WTC11 (cell line): ENCODE data around the gene DNM3. TPM values are rescaled to one million over a fixed set of nuclear protein-coding genes. Genes with fewer than 3 reads are reported as not detected.

ENCODE experiments used
- ATAC-seq: fragments of 200-7000 bp; cut with Tn5 transposase; 2 replicates; pipeline ENCODE4 v1.10.0; 2021; ENCODE audit warnings: mild to moderate bottlenecking, moderate library complexity
- CTCF ChIA-PET: fragments of 300-600 bp; sonication (Branson Sonifier 250); formaldehyde crosslinking; loops from one replicate; lab custom pipeline; 2021; ENCODE audit warnings: antibody characterized with exemption; lab: Charles Lee
- POLR2A ChIA-PET: fragments of 350-600 bp; sonication (Branson Sonifier 250); formaldehyde crosslinking; loops from one replicate; lab custom pipeline; 2021; ENCODE audit warnings: antibody characterized with exemption; lab: Charles Lee
- DNase-seq: peaks from one replicate; pipeline ENCODE4 v3.0.0; 2021; ENCODE audit warnings: low spot score
- H3K27ac Mint-ChIP-seq: 2 replicates; pipeline ENCODE4 v1.8.0; 2021; ENCODE audit warnings: mixed read lengths
- H3K27me3 Mint-ChIP-seq: 2 replicates; pipeline ENCODE4 v1.8.0; 2021; ENCODE audit warnings: low read depth, mild to moderate bottlenecking, moderate library complexity, mixed read lengths
- H3K36me3 Mint-ChIP-seq: 2 replicates; pipeline ENCODE4 v1.8.0; 2021; ENCODE audit warnings: mixed read lengths
- H3K4me1 Mint-ChIP-seq: 2 replicates; pipeline ENCODE4 v1.8.0; 2022; ENCODE audit warnings: mixed read lengths
- H3K4me3 Mint-ChIP-seq: 2 replicates; pipeline ENCODE4 v1.8.0; 2021; ENCODE audit warnings: mild to moderate bottlenecking, moderate library complexity, mixed read lengths
- H3K9me3 Mint-ChIP-seq: 2 replicates; pipeline ENCODE4 v1.8.0; 2021; ENCODE audit warnings: mixed read lengths
- ATF1 ChIP-seq: sonication (generic); formaldehyde crosslinking; IDR thresholded peaks from 2 replicates; pipeline ENCODE4 v1.8.1; 2023; ENCODE audit warnings: mild to moderate bottlenecking, moderate library complexity, missing genetic modification reagents
- CREM ChIP-seq: sonication (generic); formaldehyde crosslinking; IDR thresholded peaks from 2 replicates; pipeline ENCODE4 v1.8.1; 2022; ENCODE audit warnings: mild to moderate bottlenecking, missing genetic modification reagents, moderate library complexity
- ETV6 ChIP-seq: sonication (generic); formaldehyde crosslinking; IDR thresholded peaks from 2 replicates; pipeline ENCODE4 v1.8.1; 2022; ENCODE audit warnings: mild to moderate bottlenecking, missing genetic modification reagents
- FOXK1 ChIP-seq: sonication (generic); formaldehyde crosslinking; IDR thresholded peaks from 2 replicates; pipeline ENCODE4 v1.8.0; 2022; ENCODE audit warnings: mild to moderate bottlenecking, moderate library complexity, missing genetic modification reagents
- FOXP1 ChIP-seq: sonication (generic); formaldehyde crosslinking; IDR thresholded peaks from 2 replicates; pipeline ENCODE4 v1.8.0; 2022; ENCODE audit warnings: missing genetic modification reagents, mild to moderate bottlenecking, moderate library complexity, borderline replicate concordance
- GABPB1 ChIP-seq: sonication (generic); formaldehyde crosslinking; IDR thresholded peaks from 2 replicates; pipeline ENCODE4 v1.8.1; 2023; ENCODE audit warnings: mild to moderate bottlenecking, missing genetic modification reagents
- JAZF1 ChIP-seq: fragments of 250-450 bp; sonication (Bioruptor Pico); IDR thresholded peaks from 2 replicates; pipeline ENCODE4 v1.9.0; 2021; ENCODE audit warnings: moderate library complexity, mild to moderate bottlenecking, inconsistent platforms
- SMAD4 ChIP-seq: sonication (generic); formaldehyde crosslinking; IDR thresholded peaks from 2 replicates; pipeline ENCODE4 v1.8.0; 2022; ENCODE audit warnings: mild to moderate bottlenecking, missing genetic modification reagents
- TCF7 ChIP-seq: sonication (generic); formaldehyde crosslinking; IDR thresholded peaks from 2 replicates; pipeline ENCODE4 v1.8.0; 2022; ENCODE audit warnings: mild to moderate bottlenecking, low read depth, missing genetic modification reagents, moderate library complexity
- TEAD1 ChIP-seq: sonication (generic); formaldehyde crosslinking; IDR thresholded peaks from 2 replicates; pipeline ENCODE4 v1.8.0; 2022; ENCODE audit warnings: mild to moderate bottlenecking, missing genetic modification reagents
- TEAD4 ChIP-seq: sonication (generic); formaldehyde crosslinking; IDR thresholded peaks from 2 replicates; pipeline ENCODE4 v1.8.0; 2022; ENCODE audit warnings: mild to moderate bottlenecking, missing genetic modification reagents
- ZBTB21 ChIP-seq: sonication (generic); formaldehyde crosslinking; IDR thresholded peaks from 2 replicates; pipeline ENCODE4 v1.8.1; 2023; ENCODE audit warnings: mild to moderate bottlenecking, missing genetic modification reagents, borderline replicate concordance
- ZNF232 ChIP-seq: sonication (generic); formaldehyde crosslinking; IDR thresholded peaks from 2 replicates; pipeline ENCODE4 v1.8.0; 2022; ENCODE audit warnings: mild to moderate bottlenecking, missing genetic modification reagents
- ZNF396 ChIP-seq: fragments of 250-450 bp; sonication (Bioruptor Pico); IDR thresholded peaks from 2 replicates; pipeline ENCODE4 v1.8.0; 2021; ENCODE audit warnings: mild to moderate bottlenecking, moderate library complexity, borderline replicate concordance
- total RNA-seq: library from RNA; stranded (reverse); gene quantifications from 3 replicates; pipeline ENCODE4 v1.2.3, GENCODE V29; 2021
- TF ChIP-seq, protein P1 (sequence below): sonication (generic); formaldehyde crosslinking; IDR thresholded peaks from 2 replicates; pipeline ENCODE4 v1.8.0; 2022; ENCODE audit warnings: mild to moderate bottlenecking, missing genetic modification reagents
- TF ChIP-seq, protein P2 (sequence below): sonication (generic); formaldehyde crosslinking; IDR thresholded peaks from 2 replicates; pipeline ENCODE4 v1.8.1; 2022; ENCODE audit warnings: mild to moderate bottlenecking, moderate library complexity, missing genetic modification reagents
- TF ChIP-seq, protein P3 (sequence below): sonication (generic); formaldehyde crosslinking; IDR thresholded peaks from 2 replicates; pipeline ENCODE4 v1.8.1; 2023; ENCODE audit warnings: mild to moderate bottlenecking, missing genetic modification reagents, borderline replicate concordance
- TF ChIP-seq, protein P4 (sequence below): sonication (generic); formaldehyde crosslinking; conservative IDR thresholded peaks from 2 replicates; pipeline ENCODE4 v1.8.1; 2022; ENCODE audit warnings: mild to moderate bottlenecking, missing genetic modification reagents
- TF ChIP-seq, protein P5 (sequence below): sonication (generic); formaldehyde crosslinking; conservative IDR thresholded peaks from 2 replicates; pipeline ENCODE4 v1.8.1; 2023; ENCODE audit warnings: mild to moderate bottlenecking, low read depth, missing genetic modification reagents, moderate library complexity
- TF ChIP-seq, protein P6 (sequence below): fragments of 200-600 bp; IDR thresholded peaks from 2 replicates; pipeline ENCODE4 v1.8.0; 2022; ENCODE audit warnings: antibody characterized with exemption
- TF ChIP-seq, protein P7 (sequence below): sonication (generic); formaldehyde crosslinking; IDR thresholded peaks from 2 replicates; pipeline ENCODE4 v1.8.0; 2023; ENCODE audit warnings: mild to moderate bottlenecking, missing genetic modification reagents
- TF ChIP-seq, protein P8 (sequence below): sonication (generic); formaldehyde crosslinking; IDR thresholded peaks from 2 replicates; pipeline ENCODE4 v1.8.1; 2023; ENCODE audit warnings: mild to moderate bottlenecking, missing genetic modification reagents

The DNM3 gene
- total RNA-seq, 1 experiment from 2014 or later, result 1.9 TPM

DNA sequence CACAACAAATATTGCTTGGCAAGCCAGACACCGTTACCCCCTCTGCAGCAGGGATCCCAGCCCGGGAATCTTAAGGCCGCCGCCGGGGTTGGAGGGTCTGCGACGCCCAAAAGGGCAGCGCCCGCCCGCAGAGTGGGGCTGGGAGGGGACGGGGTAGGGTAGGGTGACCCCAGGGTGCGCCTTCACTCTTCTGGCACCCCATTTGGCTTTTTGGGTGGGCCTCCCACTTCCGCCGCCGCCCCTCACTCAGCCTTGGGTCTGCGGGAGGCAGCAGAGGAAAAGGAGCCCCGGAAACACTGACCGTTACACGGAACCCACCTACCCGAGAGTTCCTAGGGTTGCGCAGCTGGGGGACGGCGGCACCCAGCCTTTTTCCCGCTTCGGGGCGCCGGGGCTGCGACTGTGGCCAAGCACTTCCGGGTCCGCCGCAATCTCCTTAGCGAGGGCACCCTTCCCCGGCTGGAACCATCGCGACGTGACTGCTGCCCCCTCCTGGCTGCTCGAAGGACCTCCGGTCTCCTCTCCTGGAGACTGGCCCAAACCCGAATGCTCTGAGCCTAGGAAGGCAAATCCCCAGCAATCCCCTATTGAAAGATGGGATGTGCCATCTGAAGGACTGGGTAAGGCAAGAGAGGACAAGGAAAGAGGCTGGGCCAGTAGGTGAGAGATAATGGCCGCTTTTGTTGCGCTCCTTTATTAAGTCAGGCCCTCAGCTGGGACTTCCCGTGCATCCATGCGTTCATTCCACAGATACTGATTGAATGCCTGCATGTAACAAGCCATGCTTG is 602.6 kb downstream of the DNM3 start, which contains the start of gene PIGC:
Gene PIGC, minus strand, starts transcription at position 404 of the 788 bp plus-strand sequence. CDS start 1,447 bp downstream, outside the sequence.
- CTCF ChIA-PET, result interaction anchor here (0.6 to 1.9 kb wide), 12 partner anchors 9 to 458 kb away, joined by 3 to 7 read pairs (median 3); no protein-coding TSS in a partner anchor
- H3K4me3 Mint-ChIP-seq, result peak within 1 kb of the TSS; percentile 86
- H3K4me1 Mint-ChIP-seq, result peaks cover 4% of the 10 kb centered on the region
- POLR2A ChIA-PET, result no interaction called here
- ATAC-seq (peak; percentile 99), DNase-seq (peak; percentile 91)
- no peaks in the 10 kb centered on the region for H3K9me3 Mint-ChIP-seq
- H3K36me3 Mint-ChIP-seq, result peaks cover 11% of the 10 kb centered on the region
- no peaks in the 10 kb centered on the region; the same call in 1 of the 2 replicates for H3K27me3 Mint-ChIP-seq
- H3K27ac Mint-ChIP-seq, result peak within 1 kb of the TSS; percentile 26; the same call in 1 of the 2 replicates
- TF ChIP-seq ETV6 (peak; percentile 77), CREM (CRISPR knock-in tag) (peak; percentile 43; the same call in 1 of the 2 replicates), ZBTB21 (CRISPR knock-in tag) (no peak), TEAD1 (CRISPR knock-in tag) (peak; percentile 38; the same call in 1 of the 2 replicates), JAZF1 (CRISPR knock-in tag) (no peak), ATF1 (CRISPR knock-in tag) (no peak), TCF7 (no peak), ZNF232 (CRISPR knock-in tag) (0 out of 2 replicates have a peak, but pooled peaks have one; percentile 51), FOXK1 (CRISPR knock-in tag) (peak; percentile 83), SMAD4 (CRISPR knock-in tag) (no peak), FOXP1 (CRISPR knock-in tag) (peak; percentile 62; the same call in 1 of the 2 replicates), ZNF396 (CRISPR knock-in tag) (0 out of 2 replicates have a peak, but pooled peaks have one; percentile 42), GABPB1 (CRISPR knock-in tag) (peak; percentile 87), TEAD4 (no peak)
- TF ChIP-seq, protein P1, sequence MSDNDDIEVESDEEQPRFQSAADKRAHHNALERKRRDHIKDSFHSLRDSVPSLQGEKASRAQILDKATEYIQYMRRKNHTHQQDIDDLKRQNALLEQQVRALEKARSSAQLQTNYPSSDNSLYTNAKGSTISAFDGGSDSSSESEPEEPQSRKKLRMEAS, result no peak
- TF ChIP-seq, protein P2, sequence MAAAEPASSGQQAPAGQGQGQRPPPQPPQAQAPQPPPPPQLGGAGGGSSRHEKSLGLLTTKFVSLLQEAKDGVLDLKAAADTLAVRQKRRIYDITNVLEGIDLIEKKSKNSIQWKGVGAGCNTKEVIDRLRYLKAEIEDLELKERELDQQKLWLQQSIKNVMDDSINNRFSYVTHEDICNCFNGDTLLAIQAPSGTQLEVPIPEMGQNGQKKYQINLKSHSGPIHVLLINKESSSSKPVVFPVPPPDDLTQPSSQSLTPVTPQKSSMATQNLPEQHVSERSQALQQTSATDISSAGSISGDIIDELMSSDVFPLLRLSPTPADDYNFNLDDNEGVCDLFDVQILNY (CRISPR knock-in tag), result 0 out of 2 replicates have a peak, but pooled peaks have one; percentile 82
- TF ChIP-seq, protein P3, sequence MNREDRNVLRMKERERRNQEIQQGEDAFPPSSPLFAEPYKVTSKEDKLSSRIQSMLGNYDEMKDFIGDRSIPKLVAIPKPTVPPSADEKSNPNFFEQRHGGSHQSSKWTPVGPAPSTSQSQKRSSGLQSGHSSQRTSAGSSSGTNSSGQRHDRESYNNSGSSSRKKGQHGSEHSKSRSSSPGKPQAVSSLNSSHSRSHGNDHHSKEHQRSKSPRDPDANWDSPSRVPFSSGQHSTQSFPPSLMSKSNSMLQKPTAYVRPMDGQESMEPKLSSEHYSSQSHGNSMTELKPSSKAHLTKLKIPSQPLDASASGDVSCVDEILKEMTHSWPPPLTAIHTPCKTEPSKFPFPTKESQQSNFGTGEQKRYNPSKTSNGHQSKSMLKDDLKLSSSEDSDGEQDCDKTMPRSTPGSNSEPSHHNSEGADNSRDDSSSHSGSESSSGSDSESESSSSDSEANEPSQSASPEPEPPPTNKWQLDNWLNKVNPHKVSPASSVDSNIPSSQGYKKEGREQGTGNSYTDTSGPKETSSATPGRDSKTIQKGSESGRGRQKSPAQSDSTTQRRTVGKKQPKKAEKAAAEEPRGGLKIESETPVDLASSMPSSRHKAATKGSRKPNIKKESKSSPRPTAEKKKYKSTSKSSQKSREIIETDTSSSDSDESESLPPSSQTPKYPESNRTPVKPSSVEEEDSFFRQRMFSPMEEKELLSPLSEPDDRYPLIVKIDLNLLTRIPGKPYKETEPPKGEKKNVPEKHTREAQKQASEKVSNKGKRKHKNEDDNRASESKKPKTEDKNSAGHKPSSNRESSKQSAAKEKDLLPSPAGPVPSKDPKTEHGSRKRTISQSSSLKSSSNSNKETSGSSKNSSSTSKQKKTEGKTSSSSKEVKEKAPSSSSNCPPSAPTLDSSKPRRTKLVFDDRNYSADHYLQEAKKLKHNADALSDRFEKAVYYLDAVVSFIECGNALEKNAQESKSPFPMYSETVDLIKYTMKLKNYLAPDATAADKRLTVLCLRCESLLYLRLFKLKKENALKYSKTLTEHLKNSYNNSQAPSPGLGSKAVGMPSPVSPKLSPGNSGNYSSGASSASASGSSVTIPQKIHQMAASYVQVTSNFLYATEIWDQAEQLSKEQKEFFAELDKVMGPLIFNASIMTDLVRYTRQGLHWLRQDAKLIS, result no peak
- TF ChIP-seq, protein P4, sequence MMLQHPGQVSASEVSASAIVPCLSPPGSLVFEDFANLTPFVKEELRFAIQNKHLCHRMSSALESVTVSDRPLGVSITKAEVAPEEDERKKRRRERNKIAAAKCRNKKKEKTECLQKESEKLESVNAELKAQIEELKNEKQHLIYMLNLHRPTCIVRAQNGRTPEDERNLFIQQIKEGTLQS, result no peak
- TF ChIP-seq, protein P5, sequence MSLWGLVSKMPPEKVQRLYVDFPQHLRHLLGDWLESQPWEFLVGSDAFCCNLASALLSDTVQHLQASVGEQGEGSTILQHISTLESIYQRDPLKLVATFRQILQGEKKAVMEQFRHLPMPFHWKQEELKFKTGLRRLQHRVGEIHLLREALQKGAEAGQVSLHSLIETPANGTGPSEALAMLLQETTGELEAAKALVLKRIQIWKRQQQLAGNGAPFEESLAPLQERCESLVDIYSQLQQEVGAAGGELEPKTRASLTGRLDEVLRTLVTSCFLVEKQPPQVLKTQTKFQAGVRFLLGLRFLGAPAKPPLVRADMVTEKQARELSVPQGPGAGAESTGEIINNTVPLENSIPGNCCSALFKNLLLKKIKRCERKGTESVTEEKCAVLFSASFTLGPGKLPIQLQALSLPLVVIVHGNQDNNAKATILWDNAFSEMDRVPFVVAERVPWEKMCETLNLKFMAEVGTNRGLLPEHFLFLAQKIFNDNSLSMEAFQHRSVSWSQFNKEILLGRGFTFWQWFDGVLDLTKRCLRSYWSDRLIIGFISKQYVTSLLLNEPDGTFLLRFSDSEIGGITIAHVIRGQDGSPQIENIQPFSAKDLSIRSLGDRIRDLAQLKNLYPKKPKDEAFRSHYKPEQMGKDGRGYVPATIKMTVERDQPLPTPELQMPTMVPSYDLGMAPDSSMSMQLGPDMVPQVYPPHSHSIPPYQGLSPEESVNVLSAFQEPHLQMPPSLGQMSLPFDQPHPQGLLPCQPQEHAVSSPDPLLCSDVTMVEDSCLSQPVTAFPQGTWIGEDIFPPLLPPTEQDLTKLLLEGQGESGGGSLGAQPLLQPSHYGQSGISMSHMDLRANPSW (CRISPR knock-in tag), result no peak
- TF ChIP-seq, protein P6, sequence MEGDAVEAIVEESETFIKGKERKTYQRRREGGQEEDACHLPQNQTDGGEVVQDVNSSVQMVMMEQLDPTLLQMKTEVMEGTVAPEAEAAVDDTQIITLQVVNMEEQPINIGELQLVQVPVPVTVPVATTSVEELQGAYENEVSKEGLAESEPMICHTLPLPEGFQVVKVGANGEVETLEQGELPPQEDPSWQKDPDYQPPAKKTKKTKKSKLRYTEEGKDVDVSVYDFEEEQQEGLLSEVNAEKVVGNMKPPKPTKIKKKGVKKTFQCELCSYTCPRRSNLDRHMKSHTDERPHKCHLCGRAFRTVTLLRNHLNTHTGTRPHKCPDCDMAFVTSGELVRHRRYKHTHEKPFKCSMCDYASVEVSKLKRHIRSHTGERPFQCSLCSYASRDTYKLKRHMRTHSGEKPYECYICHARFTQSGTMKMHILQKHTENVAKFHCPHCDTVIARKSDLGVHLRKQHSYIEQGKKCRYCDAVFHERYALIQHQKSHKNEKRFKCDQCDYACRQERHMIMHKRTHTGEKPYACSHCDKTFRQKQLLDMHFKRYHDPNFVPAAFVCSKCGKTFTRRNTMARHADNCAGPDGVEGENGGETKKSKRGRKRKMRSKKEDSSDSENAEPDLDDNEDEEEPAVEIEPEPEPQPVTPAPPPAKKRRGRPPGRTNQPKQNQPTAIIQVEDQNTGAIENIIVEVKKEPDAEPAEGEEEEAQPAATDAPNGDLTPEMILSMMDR, result peak; percentile 78
- TF ChIP-seq, protein P7, sequence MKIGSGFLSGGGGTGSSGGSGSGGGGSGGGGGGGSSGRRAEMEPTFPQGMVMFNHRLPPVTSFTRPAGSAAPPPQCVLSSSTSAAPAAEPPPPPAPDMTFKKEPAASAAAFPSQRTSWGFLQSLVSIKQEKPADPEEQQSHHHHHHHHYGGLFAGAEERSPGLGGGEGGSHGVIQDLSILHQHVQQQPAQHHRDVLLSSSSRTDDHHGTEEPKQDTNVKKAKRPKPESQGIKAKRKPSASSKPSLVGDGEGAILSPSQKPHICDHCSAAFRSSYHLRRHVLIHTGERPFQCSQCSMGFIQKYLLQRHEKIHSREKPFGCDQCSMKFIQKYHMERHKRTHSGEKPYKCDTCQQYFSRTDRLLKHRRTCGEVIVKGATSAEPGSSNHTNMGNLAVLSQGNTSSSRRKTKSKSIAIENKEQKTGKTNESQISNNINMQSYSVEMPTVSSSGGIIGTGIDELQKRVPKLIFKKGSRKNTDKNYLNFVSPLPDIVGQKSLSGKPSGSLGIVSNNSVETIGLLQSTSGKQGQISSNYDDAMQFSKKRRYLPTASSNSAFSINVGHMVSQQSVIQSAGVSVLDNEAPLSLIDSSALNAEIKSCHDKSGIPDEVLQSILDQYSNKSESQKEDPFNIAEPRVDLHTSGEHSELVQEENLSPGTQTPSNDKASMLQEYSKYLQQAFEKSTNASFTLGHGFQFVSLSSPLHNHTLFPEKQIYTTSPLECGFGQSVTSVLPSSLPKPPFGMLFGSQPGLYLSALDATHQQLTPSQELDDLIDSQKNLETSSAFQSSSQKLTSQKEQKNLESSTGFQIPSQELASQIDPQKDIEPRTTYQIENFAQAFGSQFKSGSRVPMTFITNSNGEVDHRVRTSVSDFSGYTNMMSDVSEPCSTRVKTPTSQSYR (CRISPR knock-in tag), result no peak
- TF ChIP-seq, protein P8, sequence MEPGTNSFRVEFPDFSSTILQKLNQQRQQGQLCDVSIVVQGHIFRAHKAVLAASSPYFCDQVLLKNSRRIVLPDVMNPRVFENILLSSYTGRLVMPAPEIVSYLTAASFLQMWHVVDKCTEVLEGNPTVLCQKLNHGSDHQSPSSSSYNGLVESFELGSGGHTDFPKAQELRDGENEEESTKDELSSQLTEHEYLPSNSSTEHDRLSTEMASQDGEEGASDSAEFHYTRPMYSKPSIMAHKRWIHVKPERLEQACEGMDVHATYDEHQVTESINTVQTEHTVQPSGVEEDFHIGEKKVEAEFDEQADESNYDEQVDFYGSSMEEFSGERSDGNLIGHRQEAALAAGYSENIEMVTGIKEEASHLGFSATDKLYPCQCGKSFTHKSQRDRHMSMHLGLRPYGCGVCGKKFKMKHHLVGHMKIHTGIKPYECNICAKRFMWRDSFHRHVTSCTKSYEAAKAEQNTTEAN (CRISPR knock-in tag), result no peak
